H1 (cell line): Measurements from ENCODE around the gene MYOG. TPM values are rescaled to one million over a fixed set of nuclear protein-coding genes. Genes with fewer than 3 reads are reported as not detected.

Experiments
- CEBPB ChIP-seq: IDR thresholded peaks from 2 replicates; pipeline ENCODE4 v1.6.1; 2012; ENCODE audit warnings: low read depth, low read length
- KDM4A ChIP-seq: IDR thresholded peaks from one replicate; pipeline ENCODE4 v1.7.1; 2012; ENCODE audit warnings: low read depth, mild to moderate bottlenecking, moderate library complexity, low read length, inconsistent platforms; ENCODE audit not compliant: severe bottlenecking
- NANOG ChIP-seq: IDR thresholded peaks from 2 replicates; pipeline ENCODE4 v1.6.1; 2011; ENCODE audit warnings: low read length, low read depth, mild to moderate bottlenecking, inconsistent platforms; ENCODE audit not compliant: insufficient read depth, poor library complexity, severe bottlenecking
- POLR2A ChIP-seq, 2 experiments: IDR thresholded peaks; 1 replicate in 1 of 2; 2 replicates in 1 of 2; pipeline ENCODE4 v1.6.1; 2011; ENCODE audit warnings: low read depth in 2 of 2, low read length in 2 of 2, mild to moderate bottlenecking in 2 of 2; ENCODE audit errors: control extremely low read depth in 1 of 2
- RFX5 ChIP-seq: IDR thresholded peaks from 2 replicates; pipeline ENCODE4 v1.6.1; 2011; ENCODE audit warnings: low read depth, low read length, improper control_type of control experiment, borderline replicate concordance
- SP4 ChIP-seq: IDR thresholded peaks from 2 replicates; pipeline ENCODE4 v1.6.1; 2012; ENCODE audit warnings: low read length, inconsistent platforms
- polyA plus RNA-seq, 7 experiments: library from polyadenylated mRNA; depleted of rRNA in 3 of 7; stranded (reverse) in 5 of 7; unstranded in 2 of 7; fragments of >200 nt in 5 of 7; fragments of 200-250 nt in 2 of 7; gene quantifications; 1 replicate in 5 of 7; 2 replicates in 1 of 7; 4 replicates in 1 of 7; pipeline versions ENCODE4 v1.2.1 to v1.2.3, GENCODE V29; 2011 to 2013; ENCODE audit warnings: missing spikeins in 2 of 7, mixed read lengths in 2 of 7
- total RNA-seq: library from RNA; stranded (reverse); fragmentation: NEBNext Ultra II Directional; extraction: Animal tissue kit (Norgen Biotek cat#: 25700); gene quantifications from 2 replicates; pipeline ENCODE4 v1.2.1, GENCODE V29; 2021
- TF ChIP-seq, protein P1 (sequence below): IDR thresholded peaks from 2 replicates; pipeline ENCODE4 v1.6.1; 2012; ENCODE audit warnings: inconsistent platforms
- TF ChIP-seq, protein P2 (sequence below): IDR thresholded peaks from 2 replicates; pipeline ENCODE4 v1.6.1; 2012; ENCODE audit warnings: inconsistent platforms

Gene MYOG
- total and polyA plus RNA-seq, 2 of the 8 experiments (the other 6 are each of a cell fraction or from before 2014, with no cell fraction given), result not detected

DNA sequence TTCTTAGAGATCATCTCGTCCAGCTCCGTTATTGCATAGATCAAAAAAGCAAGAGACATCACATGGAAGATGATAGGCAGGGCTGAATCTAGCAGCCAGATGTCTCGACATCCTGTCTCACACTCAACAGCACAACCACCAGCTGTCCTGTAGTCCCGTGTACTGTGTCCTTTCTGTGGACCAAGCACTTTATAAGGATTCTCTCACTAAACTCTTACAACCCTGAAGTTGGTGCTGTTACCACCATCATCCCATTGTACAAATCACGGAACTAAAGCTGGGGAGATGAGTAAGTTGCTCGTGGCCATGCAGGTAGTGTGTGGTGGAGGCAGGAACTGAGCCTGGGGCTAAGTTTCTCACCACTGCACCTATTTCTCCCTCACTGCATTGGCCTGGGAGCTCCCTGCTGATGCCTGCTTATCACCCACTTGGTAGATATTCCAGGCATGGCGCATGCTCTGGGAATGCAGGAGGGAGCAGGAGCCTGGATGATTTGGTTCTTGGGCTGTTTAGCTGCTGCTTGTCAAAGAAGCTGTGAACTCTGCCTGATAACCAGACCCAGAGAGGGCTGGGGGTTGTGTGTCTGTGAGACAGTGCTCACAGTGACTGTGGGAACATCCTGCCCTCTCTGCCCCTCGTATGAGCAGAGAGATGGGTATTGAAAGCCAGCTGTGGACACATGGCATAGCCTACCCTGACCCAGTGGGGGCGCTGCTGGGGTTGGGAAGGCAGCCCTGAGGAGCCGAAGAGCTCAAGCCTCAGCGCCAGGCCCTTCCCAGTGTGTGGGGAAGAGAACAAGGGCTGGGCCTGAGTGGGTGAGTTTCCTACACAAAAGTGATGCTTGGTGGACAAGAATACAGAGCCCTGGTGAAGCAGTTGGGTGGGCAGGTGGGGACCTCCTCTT lies 46.0 kb downstream of the MYOG start (continued):
- TF ChIP-seq NANOG, result no peak
- no peak for TF ChIP-seq RFX5
- no peak for TF ChIP-seq POLR2A (IDR thresholded peaks at IDR 0.05; ENCODE audit: control extremely low read depth in 1 of 2, low read depth in 2 of 2, low read length in 2 of 2)
- no peak for TF ChIP-seq SP4
- TF ChIP-seq CEBPB, result no peak
- TF ChIP-seq, protein P1, sequence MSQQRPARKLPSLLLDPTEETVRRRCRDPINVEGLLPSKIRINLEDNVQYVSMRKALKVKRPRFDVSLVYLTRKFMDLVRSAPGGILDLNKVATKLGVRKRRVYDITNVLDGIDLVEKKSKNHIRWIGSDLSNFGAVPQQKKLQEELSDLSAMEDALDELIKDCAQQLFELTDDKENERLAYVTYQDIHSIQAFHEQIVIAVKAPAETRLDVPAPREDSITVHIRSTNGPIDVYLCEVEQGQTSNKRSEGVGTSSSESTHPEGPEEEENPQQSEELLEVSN, result no peak
- TF ChIP-seq KDM4A, result no peak
- TF ChIP-seq, protein P2, sequence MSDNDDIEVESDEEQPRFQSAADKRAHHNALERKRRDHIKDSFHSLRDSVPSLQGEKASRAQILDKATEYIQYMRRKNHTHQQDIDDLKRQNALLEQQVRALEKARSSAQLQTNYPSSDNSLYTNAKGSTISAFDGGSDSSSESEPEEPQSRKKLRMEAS, result 0 out of 2 replicates have a peak, but pooled peaks have one; percentile 50
